Stimulated activated memory B cell treated with anti-CD40 and anti-IgM and Interleukin-4, amounts not matched to agents 10 μg/mL and 1 μg/mL and 100 μg/mL, for 72 hours (primary cell): ENCODE results near the gene LRRC59.
"Not testable (repeated sequence)": the region's sequence is repeated elsewhere in the genome, so short reads cannot be mapped to it uniquely, and the experiment has no call there.

ENCODE experiments used
- ATAC-seq: fragments of 150-1000 bp; cut with Tn5 transposase; 2 replicates; pipeline ENCODE4 v1.10.0; 2021
- H3K27ac Mint-ChIP-seq: one replicate; pipeline ENCODE4 v1.8.0; 2022; ENCODE audit warnings: mild to moderate bottlenecking, mixed read lengths
- H3K27me3 Mint-ChIP-seq: one replicate; pipeline ENCODE4 v1.8.0; 2022; ENCODE audit warnings: mixed read lengths
- H3K36me3 Mint-ChIP-seq: one replicate; pipeline ENCODE4 v1.8.0; 2022; ENCODE audit warnings: mixed read lengths
- H3K4me1 Mint-ChIP-seq: one replicate; pipeline ENCODE4 v1.8.0; 2022; ENCODE audit warnings: mixed read lengths
- H3K4me3 Mint-ChIP-seq: one replicate; pipeline ENCODE4 v1.8.0; 2022; ENCODE audit warnings: mild to moderate bottlenecking, moderate library complexity, mixed read lengths
- H3K9me3 Mint-ChIP-seq: one replicate; pipeline ENCODE4 v1.8.0; 2022; ENCODE audit warnings: mixed read lengths

LRRC59 gene

GRCh38 chr17:50426814-50427787 is 29.8 kb upstream of the LRRC59 start:
- Mint-ChIP-seq H3K27me3 (no peaks in the 10 kb centered on the region), H3K4me3 (peak overlapping the region; percentile 82), H3K36me3 (peaks cover 5% of the 10 kb centered on the region), H3K4me1 (peaks cover 56% of the 10 kb centered on the region), H3K9me3 (no peaks in the 10 kb centered on the region), H3K27ac (peak overlapping the region; percentile 88)
- peak; percentile 53 for ATAC-seq

- peaks cover 54% of the 10 kb centered on the region for H3K4me1 Mint-ChIP-seq
- no peaks in the 10 kb centered on the region for H3K27me3 Mint-ChIP-seq
- H3K27ac Mint-ChIP-seq, result peak overlapping the region; percentile 88
- H3K9me3 Mint-ChIP-seq, result no peaks in the 10 kb centered on the region
- no peak for ATAC-seq
- H3K36me3 Mint-ChIP-seq, result no peaks in the 10 kb centered on the region
- peak overlapping the region; percentile 82 for H3K4me3 Mint-ChIP-seq
Measured at GRCh38 chr17:50426472-50426782, 29.1 kb upstream of the LRRC59 start.

GRCh38 chr17:50425682-50426471 is 28.6 kb upstream of the LRRC59 start, which contains the start of gene ACSF2:
ACSF2 (plus strand) TSS chr17:50426218; CDS start chr17:50426262, 44 bp downstream.
- no peaks in the 10 kb centered on the region for H3K27me3 Mint-ChIP-seq
- H3K4me1 Mint-ChIP-seq, result peaks cover 59% of the 10 kb centered on the region
- H3K9me3 Mint-ChIP-seq, result no peaks in the 10 kb centered on the region
- H3K36me3 Mint-ChIP-seq, result no peaks in the 10 kb centered on the region
- H3K27ac Mint-ChIP-seq, result peak within 1 kb of the TSS; percentile 88
- H3K4me3 Mint-ChIP-seq, result peak within 1 kb of the TSS; percentile 95
- peak; percentile 90 for ATAC-seq

- Mint-ChIP-seq H3K27me3 (no peaks in the 10 kb centered on the region), H3K36me3 (no peaks in the 10 kb centered on the region), H3K27ac (peak overlapping the region; percentile 88), H3K9me3 (no peaks in the 10 kb centered on the region), H3K4me3 (peak overlapping the region; percentile 95), H3K4me1 (peaks cover 64% of the 10 kb centered on the region)
- peak; percentile 13 for ATAC-seq
Measured at GRCh38 chr17:50424996-50425681, 27.8 kb upstream of the LRRC59 start.

- Mint-ChIP-seq H3K36me3 (no peaks in the 10 kb centered on the region), H3K9me3 (peaks cover under 1% of the 10 kb centered on the region), H3K27ac (peak overlapping the region; percentile 88), H3K27me3 (no peaks in the 10 kb centered on the region), H3K4me3 (no peak overlapping the region), H3K4me1 (peaks cover 59% of the 10 kb centered on the region)
- ATAC-seq, result no peak
Measured at GRCh38 chr17:50424246-50424995, 27.1 kb upstream of the LRRC59 start.

GRCh38 chr17:50423553-50424159 is 26.3 kb upstream of the LRRC59 start:
- H3K27ac Mint-ChIP-seq, result peak overlapping the region; percentile 88
- H3K27me3 Mint-ChIP-seq, result no peaks in the 10 kb centered on the region
- no peak for ATAC-seq
- H3K4me1 Mint-ChIP-seq, result peaks cover 62% of the 10 kb centered on the region
- H3K9me3 Mint-ChIP-seq, result peaks cover 7% of the 10 kb centered on the region
- no peak overlapping the region for H3K4me3 Mint-ChIP-seq
- H3K36me3 Mint-ChIP-seq, result peaks cover 6% of the 10 kb centered on the region

GRCh38 chr17:50422738-50423137 is 25.4 kb upstream of the LRRC59 start:
- Mint-ChIP-seq H3K27ac (peak overlapping the region; percentile 88), H3K4me3 (no peak overlapping the region), H3K36me3 (peaks cover 6% of the 10 kb centered on the region), H3K9me3 (peaks cover 7% of the 10 kb centered on the region), H3K4me1 (peaks cover 59% of the 10 kb centered on the region), H3K27me3 (no peaks in the 10 kb centered on the region)
- no peak for ATAC-seq

GRCh38 chr17:50421308-50422051 is 24.2 kb upstream of the LRRC59 start:
- H3K4me3 Mint-ChIP-seq, result peak overlapping the region; percentile 55
- ATAC-seq, result peak; percentile 69
- H3K9me3 Mint-ChIP-seq, result peaks cover 7% of the 10 kb centered on the region
- peaks cover 6% of the 10 kb centered on the region for H3K36me3 Mint-ChIP-seq
- H3K4me1 Mint-ChIP-seq, result peaks cover 53% of the 10 kb centered on the region
- H3K27me3 Mint-ChIP-seq, result no peaks in the 10 kb centered on the region
- peak overlapping the region; percentile 88 for H3K27ac Mint-ChIP-seq

GRCh38 chr17:50420419-50421112 is 23.2 kb upstream of the LRRC59 start:
- Mint-ChIP-seq H3K4me3 (no peak overlapping the region), H3K36me3 (peaks cover 6% of the 10 kb centered on the region), H3K9me3 (peaks cover 7% of the 10 kb centered on the region), H3K4me1 (peaks cover 49% of the 10 kb centered on the region), H3K27me3 (no peaks in the 10 kb centered on the region), H3K27ac (peak overlapping the region; percentile 88)
- ATAC-seq, result no peak

- peak overlapping the region; percentile 88 for H3K27ac Mint-ChIP-seq
- H3K4me3 Mint-ChIP-seq, H3K27me3 Mint-ChIP-seq: not testable (repeated sequence)
Measured at GRCh38 chr17:50419577-50419976, 22.3 kb upstream of the LRRC59 start.

GRCh38 chr17:50414808-50415207 is 17.5 kb upstream of the LRRC59 start:
- peaks cover 10% of the 10 kb centered on the region for H3K9me3 Mint-ChIP-seq
- no peaks in the 10 kb centered on the region for H3K27me3 Mint-ChIP-seq
- peaks cover 6% of the 10 kb centered on the region for H3K36me3 Mint-ChIP-seq
- ATAC-seq, result no peak
- peaks cover 13% of the 10 kb centered on the region for H3K4me1 Mint-ChIP-seq
- H3K4me3 Mint-ChIP-seq, result no peak overlapping the region
- no peak overlapping the region for H3K27ac Mint-ChIP-seq

More at GRCh38 chr17:50419577-50419976, 22.3 kb upstream of the LRRC59 start:
- not testable (repeated sequence) for ATAC-seq, H3K9me3 Mint-ChIP-seq, H3K36me3 Mint-ChIP-seq
- H3K4me1 Mint-ChIP-seq, result peaks cover 40% of the 10 kb centered on the region

GRCh38 chr17:50412188-50412732 is 14.9 kb upstream of the LRRC59 start:
- Mint-ChIP-seq H3K27me3 (no peaks in the 10 kb centered on the region), H3K9me3 (peaks cover 4% of the 10 kb centered on the region), H3K27ac (no peak overlapping the region), H3K4me1 (peaks cover 7% of the 10 kb centered on the region), H3K4me3 (no peak overlapping the region), H3K36me3 (no peaks in the 10 kb centered on the region)
- ATAC-seq, result no peak

- Mint-ChIP-seq H3K36me3 (no peaks in the 10 kb centered on the region), H3K4me1 (no peaks in the 10 kb centered on the region), H3K27ac (no peak overlapping the region), H3K9me3 (peaks cover 4% of the 10 kb centered on the region), H3K4me3 (no peak overlapping the region), H3K27me3 (peaks cover 29% of the 10 kb centered on the region)
- no peak for ATAC-seq
Measured at GRCh38 chr17:50407921-50408320, 10.6 kb upstream of the LRRC59 start.
